GM19351 (cell line): ENCODE data around the gene GPN3.
"Not testable (repeated sequence)": the region's sequence is repeated elsewhere in the genome, so short reads cannot be mapped to it uniquely, and the experiment has no call there.

Experiments
- ATAC-seq: cut with Tn5 transposase; IDR thresholded peaks from one replicate; pipeline ENCODE4 v1.9.1; 2021; ENCODE audit warnings: mild to moderate bottlenecking, moderate library complexity; ENCODE audit not compliant: unreplicated experiment

GPN3 gene

DNA sequence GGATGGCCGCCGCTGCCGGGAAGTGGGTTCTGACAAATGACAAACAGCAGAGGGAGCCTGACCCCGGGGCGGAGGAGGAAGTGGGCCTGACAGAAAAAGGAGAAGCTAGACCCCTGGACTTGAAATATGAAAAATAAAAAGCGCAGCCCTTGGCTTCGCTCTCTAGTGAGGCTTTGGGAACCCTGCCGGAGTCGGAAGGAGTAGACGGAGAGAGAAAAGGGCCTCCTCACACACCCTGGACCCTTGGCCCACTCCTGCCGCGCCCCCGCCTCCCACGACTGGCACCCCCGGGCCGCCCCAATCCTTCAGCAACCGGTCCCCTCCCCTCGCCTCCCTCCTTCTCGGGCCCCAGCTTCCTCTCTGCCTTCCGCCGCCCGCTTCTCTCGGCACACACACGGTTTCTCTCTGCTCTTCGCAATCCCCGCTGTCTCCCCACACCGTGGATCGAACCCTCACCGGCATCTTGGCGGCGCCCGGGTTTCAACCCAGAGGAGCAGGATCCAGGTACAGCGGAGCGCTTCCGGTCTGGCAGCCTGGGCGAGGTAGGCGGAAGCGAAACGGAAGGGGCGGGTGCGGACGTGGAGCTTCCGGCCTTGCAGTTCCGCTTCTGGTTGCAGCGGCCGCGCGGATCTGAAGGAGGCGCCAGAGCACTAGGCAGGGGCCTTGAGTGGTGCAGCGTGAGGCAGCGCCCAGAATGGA is 18.1 kb downstream of the GPN3 start, which contains the start of gene ARPC3:
ARPC3 (minus strand) TSS at position 539 of the 699 bp plus-strand sequence; CDS start at position 462, 77 bp downstream.
- peak; percentile 96 for ATAC-seq

DNA sequence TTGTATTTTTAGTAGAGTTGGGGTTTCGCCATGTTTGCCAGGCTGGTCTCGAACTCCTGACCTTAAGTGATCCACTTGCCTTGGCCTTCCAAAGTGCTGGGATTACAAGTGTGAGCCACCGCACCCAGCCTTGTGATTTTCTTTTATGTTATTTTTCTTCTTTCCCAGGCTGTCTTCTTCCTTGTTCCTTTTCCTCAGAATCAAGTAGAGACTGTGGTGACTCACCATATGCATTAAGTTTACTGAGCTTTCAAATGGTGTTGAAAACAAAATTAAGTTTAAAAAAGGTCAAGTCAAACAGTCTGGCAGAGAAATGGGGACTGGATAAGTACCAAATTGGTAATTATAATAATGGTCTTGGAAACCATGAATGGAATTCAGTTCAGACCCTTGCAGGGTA is 23.6 kb downstream of the GPN3 start:
- no peak for ATAC-seq

DNA sequence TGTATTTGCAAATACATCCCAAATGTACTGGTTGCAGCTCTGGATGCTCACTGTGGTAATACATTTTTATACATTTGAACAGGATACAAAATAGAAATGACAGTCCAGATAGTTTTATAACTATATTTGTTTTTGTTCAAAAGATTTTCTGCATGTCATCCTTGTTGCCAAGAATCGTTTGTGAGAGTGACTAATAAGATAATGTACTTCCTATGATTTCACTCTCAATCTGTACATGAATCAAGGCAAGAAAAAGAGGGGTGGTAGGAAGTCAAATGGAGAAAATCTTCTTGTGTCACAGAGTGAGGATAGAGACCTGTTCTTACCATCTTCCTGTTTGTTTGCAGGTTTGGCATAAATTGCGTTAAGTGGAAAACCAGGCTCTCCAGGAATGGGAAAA is 31.8 kb downstream of the GPN3 start:
- no peak for ATAC-seq

DNA sequence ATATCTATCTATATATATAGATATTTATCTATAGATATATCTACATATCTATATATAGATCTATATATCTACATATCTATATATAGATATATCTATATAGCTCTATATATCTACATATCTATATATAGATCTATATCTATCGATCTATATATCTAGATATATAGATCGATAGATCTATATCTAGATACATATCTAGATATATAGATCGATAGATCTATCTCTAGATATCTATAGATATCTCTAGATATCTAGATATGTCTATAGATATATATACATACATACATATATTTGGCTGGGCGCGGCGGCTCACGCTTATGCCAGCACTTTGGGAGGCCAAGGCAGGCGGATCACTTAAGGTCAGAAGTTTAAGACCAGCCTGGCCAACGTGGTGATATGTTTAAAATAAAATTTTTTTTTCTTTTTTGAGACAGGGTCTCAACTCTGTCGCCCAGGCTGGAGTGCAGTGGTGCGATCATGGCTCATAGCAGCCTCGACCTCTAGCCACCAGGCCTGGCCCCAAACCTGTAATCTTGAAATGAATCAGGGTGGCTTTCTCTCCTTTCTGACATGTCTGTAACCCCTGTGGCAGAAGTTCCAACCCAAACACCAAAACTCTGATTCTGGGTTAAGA is 36.0 kb downstream of the GPN3 start:
- ATAC-seq = no peak

DNA sequence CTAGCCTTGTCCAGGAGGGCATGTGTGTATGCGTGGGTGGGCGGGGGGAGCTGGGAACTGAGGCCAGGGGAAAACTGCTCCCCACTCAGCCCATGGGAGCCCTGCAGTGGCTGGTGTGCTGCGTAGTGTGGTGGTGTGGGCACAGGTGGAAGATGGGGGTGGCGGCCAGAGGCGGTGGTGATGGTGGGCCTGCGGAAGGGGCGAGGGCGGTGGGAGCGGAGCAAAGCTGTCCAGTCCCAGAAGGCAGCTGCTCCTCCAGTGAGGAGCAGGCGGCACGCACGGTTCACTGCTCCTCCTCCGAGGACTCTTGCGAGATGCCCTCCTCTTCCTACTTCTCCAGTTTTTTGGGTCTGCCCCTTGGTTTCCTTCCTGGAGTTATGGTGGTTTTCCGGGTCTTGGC is 38.4 kb downstream of the GPN3 start:
- ATAC-seq = not testable (repeated sequence)

DNA sequence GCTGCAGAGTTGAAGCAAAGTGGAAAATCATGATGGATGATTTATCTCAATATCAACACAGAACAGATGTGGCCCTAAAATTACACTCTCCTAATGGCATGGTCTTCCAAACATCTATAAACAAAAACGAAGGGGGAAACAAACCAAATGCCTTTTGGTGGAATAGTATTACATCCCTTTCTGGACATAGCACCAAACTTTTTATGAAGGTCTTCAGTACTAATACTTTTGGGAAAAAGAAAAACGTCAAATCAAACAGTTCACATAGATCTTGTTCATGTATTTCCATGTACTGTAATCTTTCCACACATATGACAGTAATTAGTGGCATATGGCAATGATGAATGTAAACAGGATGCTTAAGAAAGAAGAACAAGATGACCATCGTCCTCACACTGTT is 41.7 kb downstream of the GPN3 start:
- ATAC-seq = no peak

DNA sequence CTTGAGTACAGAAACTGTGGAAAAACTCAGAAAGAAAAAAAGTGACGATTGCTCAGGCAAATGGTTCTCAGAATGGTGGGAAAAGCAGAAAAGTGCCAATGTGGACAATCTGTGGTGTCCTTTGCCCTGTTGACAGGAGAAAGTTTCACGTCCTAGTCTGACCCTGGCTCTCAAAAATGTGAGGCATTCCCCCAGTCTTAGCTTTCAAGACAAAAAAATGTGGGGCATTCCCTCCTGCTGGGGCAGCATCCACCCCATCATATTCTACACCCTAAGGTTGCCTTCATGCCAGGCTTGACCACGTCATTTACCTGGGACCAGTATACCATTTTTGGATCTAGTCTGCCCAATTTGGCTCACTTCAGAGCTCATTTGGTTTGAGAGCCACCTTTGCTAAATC is 43.8 kb downstream of the GPN3 start:
- ATAC-seq = no peak

DNA sequence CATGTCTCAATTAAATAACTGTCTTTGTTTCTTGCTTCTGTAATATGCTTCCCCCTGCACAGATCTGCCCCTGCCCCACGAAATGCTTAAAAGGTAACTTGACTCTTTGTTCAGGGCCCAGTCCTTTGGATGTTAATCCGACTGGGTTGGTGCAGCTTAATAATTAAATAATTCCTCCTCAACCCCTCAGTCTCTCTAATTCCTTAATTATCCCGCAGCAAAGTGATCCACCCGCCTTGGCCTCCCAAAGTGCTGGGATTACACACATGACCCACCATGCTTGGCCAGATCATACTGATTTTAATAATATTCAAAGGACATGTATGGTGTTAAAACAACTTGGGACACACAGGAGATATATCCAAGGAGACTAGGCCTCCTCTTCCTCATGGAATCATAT is 46.4 kb downstream of the GPN3 start:
- no peak for ATAC-seq

DNA sequence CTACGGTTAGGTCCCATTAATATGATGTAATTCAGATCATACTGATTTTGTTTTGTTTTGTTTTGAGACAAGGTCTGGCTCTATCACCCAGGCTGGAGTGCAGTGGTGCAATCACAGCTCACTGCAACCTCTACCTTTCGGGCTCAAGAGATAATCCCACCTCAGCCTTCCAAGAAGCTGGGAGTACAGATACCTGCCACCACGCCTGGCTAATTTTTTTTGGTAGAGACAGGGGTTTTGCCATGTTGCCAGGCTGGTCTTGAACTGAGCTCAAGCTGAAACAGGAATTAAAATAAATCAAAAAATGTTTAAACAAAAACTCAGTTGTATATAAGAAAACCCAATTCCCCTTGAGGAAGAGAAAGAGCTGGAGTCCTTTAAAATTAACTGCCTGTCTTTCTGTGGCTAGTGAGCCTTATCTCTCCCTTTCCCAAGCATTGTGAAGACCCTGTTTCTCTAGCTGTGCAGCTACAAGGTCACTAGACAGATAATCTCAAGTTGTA is 46.8 kb downstream of the GPN3 start:
- ATAC-seq = no peak

DNA sequence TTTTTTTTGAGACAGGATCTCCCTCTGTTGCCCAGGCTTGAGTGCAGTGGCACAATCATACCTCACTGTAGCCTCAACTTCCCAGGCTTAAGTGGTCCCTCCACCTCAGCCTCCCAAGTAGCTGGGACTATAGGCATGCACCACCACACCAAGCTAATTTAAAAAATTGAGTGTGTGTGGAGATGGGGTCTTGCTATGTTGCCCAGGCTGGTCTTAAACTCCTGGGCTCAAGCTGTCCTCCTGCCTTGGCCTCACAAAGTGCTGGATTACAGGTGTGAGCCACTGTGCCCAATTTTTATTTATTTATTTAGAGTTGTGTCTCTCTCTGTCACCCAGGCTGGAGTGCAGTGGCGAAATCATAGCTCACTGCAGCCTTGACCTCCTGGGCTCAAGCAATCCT is 47.4 kb downstream of the GPN3 start:
- not testable (repeated sequence) for ATAC-seq

DNA sequence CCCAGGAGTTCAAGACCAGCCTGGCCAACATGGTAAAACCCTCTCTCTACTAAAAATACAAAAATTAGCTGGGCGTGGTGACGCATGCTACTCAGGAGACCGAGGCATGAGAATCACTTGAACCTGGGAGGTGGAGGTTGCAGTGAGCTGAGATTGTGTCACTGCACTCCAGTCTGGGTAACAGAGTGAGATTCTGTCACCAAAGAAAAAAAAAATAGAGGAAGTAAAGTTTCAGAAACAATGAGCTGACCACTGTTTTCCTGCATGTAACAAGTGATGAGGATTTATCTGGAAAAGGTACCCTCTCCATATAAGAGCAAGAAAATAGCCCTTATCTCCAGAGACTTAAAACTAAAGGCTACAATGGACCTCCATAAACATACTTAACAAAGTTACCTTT is 50.9 kb downstream of the GPN3 start:
- not testable (repeated sequence) for ATAC-seq

DNA sequence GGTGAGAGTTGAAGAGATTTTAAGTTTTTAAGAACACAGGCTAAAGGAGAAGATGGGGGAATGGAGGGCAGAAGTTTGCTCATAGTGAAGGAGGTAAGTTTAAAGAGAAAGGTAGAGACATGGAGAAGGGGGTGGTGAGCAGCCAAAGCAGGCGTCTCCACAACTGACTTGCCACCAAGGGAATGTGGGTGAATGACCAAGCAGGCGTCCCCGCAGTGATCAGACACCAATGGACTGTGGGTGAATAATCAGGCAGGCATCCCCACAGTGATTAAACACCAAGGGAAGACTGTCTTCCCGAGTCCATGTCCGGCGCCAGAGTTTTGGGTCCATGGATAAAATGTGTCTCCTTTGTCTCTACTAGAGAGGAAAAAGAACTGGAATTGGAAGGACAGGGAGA is 58.0 kb downstream of the GPN3 start:
- not testable (repeated sequence) for ATAC-seq

DNA sequence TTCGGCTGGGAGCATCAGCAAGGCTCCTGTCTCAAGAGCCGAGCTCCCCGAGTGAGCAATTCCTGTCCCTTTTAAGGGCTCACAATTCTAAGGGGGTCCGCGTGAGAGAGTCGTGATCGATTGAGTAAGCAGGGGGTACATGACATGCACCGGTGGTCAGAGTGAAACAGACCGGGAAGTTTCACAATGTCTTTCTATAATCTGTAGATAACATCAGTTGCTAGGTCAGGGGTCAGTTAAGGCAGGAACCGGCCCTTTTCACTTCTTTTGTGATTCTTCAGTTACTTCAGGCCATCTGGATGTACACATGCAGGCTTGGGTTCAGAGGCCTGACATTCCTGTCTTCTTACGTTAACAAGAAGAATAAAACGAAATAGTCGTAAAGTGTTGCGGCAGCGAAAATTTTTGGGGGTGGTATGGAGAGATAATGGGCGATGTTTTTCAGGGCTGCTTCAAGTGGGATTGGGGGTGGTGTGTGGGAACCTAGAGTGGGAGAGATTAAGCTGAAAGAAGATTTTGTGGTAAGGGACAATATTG is 62.9 kb downstream of the GPN3 start:
- ATAC-seq = not testable (repeated sequence)

DNA sequence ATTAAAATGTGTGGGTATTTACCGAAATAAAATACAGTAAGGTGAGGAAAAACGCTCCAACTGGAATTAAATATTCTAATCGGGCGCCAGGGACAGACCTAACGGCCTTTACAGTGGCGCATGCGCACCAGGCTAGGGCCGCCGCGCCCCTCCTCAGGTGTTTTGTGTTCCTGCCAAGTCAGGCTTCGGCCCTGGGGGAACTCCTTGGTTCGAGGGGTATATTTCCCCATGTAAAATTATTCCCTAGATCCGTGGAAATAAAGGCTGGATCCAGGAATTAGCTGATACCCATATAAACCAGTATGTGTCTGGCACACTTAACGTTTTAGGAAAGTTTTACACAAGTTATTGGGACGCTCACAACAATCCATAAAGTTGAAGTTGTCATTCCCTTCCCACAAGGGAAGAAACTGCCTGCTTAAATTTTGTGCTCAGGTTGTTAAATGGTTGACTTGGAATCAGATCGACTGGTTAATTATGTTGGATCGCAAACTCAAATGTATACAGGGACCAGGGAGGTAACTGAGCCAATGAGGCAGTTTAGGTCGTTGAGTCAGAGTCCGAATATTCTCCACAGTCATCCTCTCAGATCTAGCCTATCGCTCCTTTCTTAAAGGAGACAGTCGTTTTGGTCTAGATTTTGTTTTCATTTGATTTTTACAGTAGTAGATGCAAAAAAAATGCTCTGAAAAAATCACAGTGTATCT is 63.9 kb downstream of the GPN3 start:
- no peak for ATAC-seq

DNA sequence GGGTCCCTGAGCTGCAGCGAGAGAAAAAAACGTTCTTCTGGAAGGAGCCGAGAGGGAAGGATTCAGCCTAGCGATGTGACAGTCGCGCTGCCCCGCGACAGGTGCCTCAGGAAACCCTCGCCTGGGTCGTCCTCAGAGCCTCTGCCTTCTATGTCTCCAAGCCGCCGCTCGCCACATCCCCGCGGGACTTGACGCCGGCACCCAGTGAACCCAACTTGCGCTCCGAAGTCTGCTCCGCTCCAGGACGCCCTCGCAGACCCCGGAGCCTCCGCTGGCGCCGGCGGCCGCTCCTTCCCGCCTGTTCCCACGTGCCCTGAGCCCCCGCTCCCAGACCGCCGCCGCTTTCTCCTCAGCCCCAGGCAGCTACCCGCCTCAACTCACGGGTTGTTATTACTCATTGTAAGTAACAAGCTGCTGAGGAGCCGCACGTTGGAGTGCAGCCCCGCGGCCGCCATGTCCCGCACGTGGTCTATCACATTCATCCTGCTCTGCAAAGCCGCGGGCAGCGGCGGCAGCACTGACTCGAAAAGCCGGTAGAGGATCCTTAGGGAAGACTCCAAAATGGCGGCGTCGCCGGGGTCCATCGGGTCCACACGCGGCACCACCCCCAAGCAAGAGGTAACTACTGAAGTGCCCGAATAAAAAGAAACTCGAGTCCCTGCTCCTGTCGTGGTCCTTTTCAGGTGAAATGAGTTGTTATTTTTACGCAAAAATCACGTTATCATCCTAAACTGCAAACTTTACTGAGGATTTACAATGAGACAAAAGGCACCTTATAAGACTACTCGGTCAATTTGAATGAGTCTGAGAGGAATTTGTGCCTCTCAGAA is 64.7 kb downstream of the GPN3 start, which contains the start of gene ANAPC7:
ANAPC7 (minus strand) TSS at position 563 of the 830 bp plus-strand sequence; CDS start at position 482, 81 bp downstream.
- ATAC-seq = peak; percentile 73
